RWPE1 (cell line): ENCODE results near the gene CHAC1.
A peak's percentile ranks its signal among the peaks of the same experiment; 100 is the strongest.

ENCODE experiments used
- CTCF ChIA-PET: fragments of 350-600 bp; sonication (Branson Sonifier 250); formaldehyde crosslinking; extraction: SDS; loops from one replicate; lab custom pipeline; 2021; lab: Yijun Ruan, JAX
- POLR2A ChIA-PET: fragments of 400-600 bp; formaldehyde crosslinking; extraction: SDS; loops from one replicate; lab custom pipeline; 2020; ENCODE audit warnings: antibody characterized with exemption; ENCODE audit not compliant: low non-redundant PET; lab: Yijun Ruan, JAX
- DNase-seq: peaks from one replicate; pipeline ENCODE4 v3.0.0; 2012; ENCODE audit warnings: low spot score
- H3K27ac ChIP-seq: fragments of 450-650 bp; 2 replicates; pipeline ENCODE4 v1.5.1; 2017
- CTCF ChIP-seq: fragments of 450-650 bp; conservative IDR thresholded peaks from 2 replicates; pipeline ENCODE4 v1.5.1; 2017; ENCODE audit warnings: low read depth, mild to moderate bottlenecking

CHAC1 gene

DNA sequence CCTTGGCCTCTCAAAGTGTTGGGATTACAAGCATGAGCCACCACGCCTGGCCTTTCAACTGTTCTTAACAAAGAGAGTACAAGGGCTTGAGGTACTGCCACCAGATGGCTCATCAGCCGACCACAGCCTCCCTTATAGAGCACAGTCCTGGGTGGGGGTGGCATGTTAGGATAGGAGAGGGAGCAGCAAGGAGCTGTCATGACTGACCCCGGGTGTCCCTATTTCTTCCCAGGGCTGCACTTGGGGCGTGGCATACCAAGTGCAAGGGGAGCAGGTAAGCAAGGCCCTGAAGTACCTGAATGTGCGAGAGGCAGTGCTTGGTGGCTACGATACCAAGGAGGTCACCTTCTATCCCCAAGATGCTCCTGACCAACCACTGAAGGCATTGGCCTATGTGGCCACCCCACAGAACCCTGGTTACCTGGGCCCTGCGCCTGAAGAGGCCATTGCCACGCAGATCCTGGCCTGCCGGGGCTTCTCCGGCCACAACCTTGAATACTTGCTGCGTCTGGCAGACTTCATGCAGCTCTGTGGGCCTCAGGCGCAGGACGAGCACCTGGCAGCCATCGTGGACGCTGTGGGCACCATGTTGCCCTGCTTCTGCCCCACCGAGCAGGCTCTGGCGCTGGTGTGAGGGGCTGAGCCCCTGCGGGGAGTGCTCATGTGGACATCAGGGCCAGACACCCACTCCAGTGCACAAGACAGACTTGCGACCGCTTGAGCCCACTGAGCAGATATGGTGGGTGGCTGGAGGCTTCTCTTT, 2.1 kb downstream of the CHAC1 start:
- ChIA-PET POLR2A (interaction anchor here (0.6 kb wide), 1 partner anchor 13 kb away, joined by 8 read pairs; no protein-coding TSS in a partner anchor), CTCF (interaction anchor here (1.1 to 5.8 kb wide), 3 partner anchors 14 to 61 kb away, joined by 3 to 30 read pairs (median 6); partner anchors contain the start of gene VPS18)
- TF ChIP-seq CTCF, result no peak
- peak overlapping the region; percentile 46; the same call in 1 of the 2 replicates for H3K27ac ChIP-seq
- DNase-seq, result no peak

- TF ChIP-seq CTCF, result no peak
- H3K27ac ChIP-seq, result peak overlapping the region; percentile 46; the same call in 1 of the 2 replicates
- POLR2A ChIA-PET, result no interaction called here
- DNase-seq, result no peak
- CTCF ChIA-PET, result interaction anchor here (5.8 kb wide), 1 partner anchor 14 kb away, joined by 30 read pairs; no protein-coding TSS in a partner anchor
Observed at GRCh38 chr15:40955930-40956540, 2.8 kb downstream of the CHAC1 start.

GRCh38 chr15:40956541-40956982, 3.3 kb downstream of the CHAC1 start:
- POLR2A ChIA-PET, result interaction anchor here (0.5 kb wide), 1 partner anchor 187 kb away, joined by 7 read pairs; no protein-coding TSS in a partner anchor

DNA sequence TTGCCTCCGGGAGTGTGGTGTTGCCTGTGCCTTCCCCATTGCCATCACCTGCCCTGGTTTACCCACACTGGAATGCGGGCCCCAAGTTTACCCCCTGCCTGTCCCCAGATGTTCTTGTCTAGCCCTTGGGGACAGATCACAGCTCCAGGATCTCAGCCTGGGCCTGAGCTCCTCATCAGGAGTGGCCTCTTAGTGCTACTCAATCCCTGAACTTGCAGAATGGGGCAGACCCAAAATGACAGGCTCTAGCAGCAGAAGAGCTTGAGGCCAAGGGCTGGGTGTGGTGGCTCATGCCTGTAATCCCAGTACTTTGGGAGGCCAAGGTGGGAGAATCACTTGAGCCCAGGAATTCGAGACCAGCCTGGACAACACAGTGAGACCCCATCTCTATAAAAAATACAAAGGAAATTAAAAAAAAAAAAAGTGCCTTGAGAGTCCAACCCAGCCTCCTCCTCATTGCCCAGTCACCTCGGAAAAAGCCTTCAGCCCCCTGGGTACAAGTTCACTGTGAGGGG, 3.8 kb downstream of the CHAC1 start:
- no peak for TF ChIP-seq CTCF
- DNase-seq, result no peak
- ChIA-PET POLR2A (interaction anchor here (0.5 kb wide), 1 partner anchor 186 kb away, joined by 7 read pairs; no protein-coding TSS in a partner anchor), CTCF (interaction anchor here (5.8 kb wide), 1 partner anchor 15 kb away, joined by 30 read pairs; no protein-coding TSS in a partner anchor)
- peak overlapping the region; percentile 46 for H3K27ac ChIP-seq

More at GRCh38 chr15:40956541-40956982, 3.3 kb downstream of the CHAC1 start:
- DNase-seq, result no peak
- peak overlapping the region; percentile 46 for H3K27ac ChIP-seq
- CTCF ChIA-PET, result interaction anchor here (5.8 kb wide), 1 partner anchor 15 kb away, joined by 30 read pairs; no protein-coding TSS in a partner anchor
- TF ChIP-seq CTCF, result no peak

DNA sequence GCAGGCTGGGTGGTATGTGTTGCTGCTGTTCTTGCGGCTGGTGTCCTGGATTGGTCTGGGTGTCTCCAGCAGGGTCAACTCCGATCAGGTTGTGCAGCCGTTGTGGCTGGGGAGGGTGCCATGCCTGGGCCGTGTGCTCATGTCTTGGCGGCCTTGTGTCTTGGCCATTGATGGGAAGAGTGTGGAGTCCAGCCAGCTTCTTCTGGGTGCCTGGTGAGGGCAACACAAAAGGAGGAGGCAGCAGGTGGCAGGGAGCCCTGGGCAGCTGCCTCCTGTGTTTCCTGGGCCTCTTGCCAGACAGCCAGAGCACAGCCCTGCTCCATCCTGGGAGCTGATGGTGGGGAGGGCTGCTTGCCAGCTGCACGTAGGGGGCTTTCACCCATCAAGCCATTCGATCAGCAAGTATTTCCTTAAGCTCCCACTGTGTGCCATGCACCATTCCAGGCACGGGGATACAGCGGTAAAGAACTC, 4.3 kb downstream of the CHAC1 start:
- CTCF ChIA-PET, result interaction anchor here (5.8 kb wide), 1 partner anchor 16 kb away, joined by 30 read pairs; no protein-coding TSS in a partner anchor
- DNase-seq, result no peak
- peak overlapping the region; percentile 46 for H3K27ac ChIP-seq
- TF ChIP-seq CTCF, result no peak
- POLR2A ChIA-PET, result no interaction called here

DNA sequence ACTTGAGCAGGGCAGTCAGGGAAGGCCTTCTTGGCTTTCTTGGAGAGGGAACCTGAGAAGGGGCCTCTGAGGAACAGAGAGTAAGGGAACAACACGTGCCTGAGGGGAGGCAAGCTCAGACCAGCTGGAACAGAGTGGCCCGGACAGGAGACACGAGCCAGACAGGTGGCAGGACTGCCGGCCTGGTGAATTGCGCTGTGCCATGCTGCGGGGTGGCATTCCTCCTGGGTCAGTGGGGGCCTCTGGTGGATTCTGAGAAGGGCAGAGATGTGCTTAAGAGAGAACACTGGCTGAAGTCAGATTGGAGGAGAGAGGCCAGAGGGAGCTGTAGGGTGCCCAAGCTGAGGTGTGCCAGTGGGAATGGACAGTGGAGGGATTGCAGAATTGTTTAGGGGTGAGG, 4.9 kb downstream of the CHAC1 start:
- ChIA-PET CTCF (no interaction called here), POLR2A (no interaction called here)
- DNase-seq, result no peak
- no peak for TF ChIP-seq CTCF
- H3K27ac ChIP-seq, result peak overlapping the region; percentile 46
